ENCODE measurements around the gene PRTG. TPM values are rescaled to one million over a fixed set of nuclear protein-coding genes. Genes with fewer than 3 reads are reported as not detected.

The PRTG gene
- total RNA-seq (2021) (3.6 to 6.1 TPM (median 6.0 TPM) in 3 replicates), Bru-seq, nascent RNA (percentile 39 among the genes with signal in this experiment)
- long read RNA-seq, experiment 1, partial matches to known transcripts, result 2 of 8 reads
- long read RNA-seq, experiment 1, other reads (novel, unspliced or antisense), result 5 of 8 reads
- long read RNA-seq, experiment 2, partial matches to known transcripts, result 0 of 13 reads
- long read RNA-seq, experiment 2, other reads (novel, unspliced or antisense), result 12 of 13 reads
- long read RNA-seq, experiment 3, partial matches to known transcripts, result 0 of 1 reads
- long read RNA-seq, experiment 3, other reads (novel, unspliced or antisense), result 1 of 1 reads

- Mint-ChIP-seq H3K4me1 (peaks cover 4% of the 10 kb centered on the region), H3K9me3 (no peaks in the 10 kb centered on the region), H3K36me3 (no peaks in the 10 kb centered on the region), H3K4me3 (peak within 1 kb of the TSS; percentile 70), H3K27ac (no peak within 1 kb of the TSS), H3K27me3 (ENCODE audit: low read depth) (peaks cover 49% of the 10 kb centered on the region)
- ATAC-seq, result peak; percentile 71
- ChIA-PET CTCF (no interaction called here), POLR2A (no interaction called here)
- TF ChIP-seq NR3C1 (CRISPR knock-in tag; conservative IDR thresholded peaks at IDR 0.05; ENCODE audit: low read depth) (no peak), MYBL2 (CRISPR knock-in tag; IDR thresholded peaks at IDR 0.05) (0 out of 2 replicates have a peak, but pooled peaks have one; percentile 36), SMAD4 (CRISPR knock-in tag; IDR thresholded peaks at IDR 0.05) (no peak), GABPB1 (CRISPR knock-in tag; IDR thresholded peaks at IDR 0.05) (peak; percentile 51), SP1 (CRISPR knock-in tag; conservative IDR thresholded peaks at IDR 0.05) (0 out of 2 replicates have a peak, but pooled peaks have one; percentile 14), JUN (CRISPR knock-in tag; IDR thresholded peaks at IDR 0.05) (0 out of 2 replicates have a peak, but pooled peaks have one; percentile 30)
- DNase-seq (ENCODE audit: low spot score), result peak; percentile 77
These were observed at the start of gene PRTG for GRCh38 chr15:55742927-55743728. Gene PRTG (minus strand): TSS chr15:55743152. CDS start chr15:55742931, 221 bp downstream.

DNA sequence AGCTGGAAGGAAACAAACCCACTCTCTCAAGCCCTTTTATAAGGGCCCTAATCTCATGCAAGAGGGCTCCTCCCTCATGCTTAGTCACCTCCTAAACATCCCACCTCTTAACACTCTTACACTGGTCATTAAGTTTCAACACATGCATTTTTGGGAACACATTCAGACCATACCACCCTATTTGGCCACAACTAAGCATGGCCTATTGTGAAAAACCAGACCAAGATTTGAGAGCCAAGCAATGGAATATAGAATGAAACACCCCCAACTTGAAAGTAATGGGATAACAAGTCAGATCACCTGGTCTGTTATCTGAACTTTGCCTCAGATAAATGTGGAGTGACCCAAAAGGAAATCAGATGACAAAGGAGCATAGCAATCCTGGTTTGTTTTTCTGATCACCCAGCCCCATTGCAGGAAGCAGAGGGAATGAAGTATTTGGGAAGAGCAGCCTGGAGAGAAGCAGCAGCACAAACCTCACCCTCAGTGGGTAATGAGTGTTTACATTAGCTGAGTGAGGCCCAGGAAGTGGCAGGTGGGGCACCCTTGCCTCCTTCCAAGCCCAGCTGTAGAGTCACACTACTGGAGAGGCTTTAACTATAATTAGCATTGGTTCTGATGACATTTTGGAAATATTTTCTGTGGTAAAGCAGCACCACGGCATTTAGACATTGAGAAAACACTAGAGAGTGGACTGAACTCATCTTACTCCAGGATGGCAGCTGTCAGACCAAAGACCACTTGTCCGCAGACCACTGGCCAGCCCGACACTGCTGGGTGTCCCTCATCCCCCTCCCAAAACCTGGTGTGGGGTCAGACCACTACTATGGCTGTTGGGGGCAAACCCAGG is 48.8 kb upstream of the PRTG start:
- Mint-ChIP-seq H3K27ac (no peak overlapping the region), H3K4me3 (no peak overlapping the region), H3K36me3 (peaks cover 15% of the 10 kb centered on the region), H3K4me1 (peaks cover 12% of the 10 kb centered on the region), H3K9me3 (peaks cover 18% of the 10 kb centered on the region), H3K27me3 (ENCODE audit: low read depth) (peaks cover 3% of the 10 kb centered on the region)
- ChIA-PET CTCF (interaction anchor here (1.1 to 1.5 kb wide), 3 partner anchors 9 to 150 kb away, joined by 3 to 4 read pairs (median 3); no protein-coding TSS in a partner anchor), POLR2A (no interaction called here)
- DNase-seq (ENCODE audit: low spot score), result no peak
- ATAC-seq, result no peak
- no peak for TF ChIP-seq ZNF232 (CRISPR knock-in tag; IDR thresholded peaks at IDR 0.05)
- no peak for TF ChIP-seq ZNF671 (CRISPR knock-in tag; IDR thresholded peaks at IDR 0.05)
- TF ChIP-seq, protein P1, sequence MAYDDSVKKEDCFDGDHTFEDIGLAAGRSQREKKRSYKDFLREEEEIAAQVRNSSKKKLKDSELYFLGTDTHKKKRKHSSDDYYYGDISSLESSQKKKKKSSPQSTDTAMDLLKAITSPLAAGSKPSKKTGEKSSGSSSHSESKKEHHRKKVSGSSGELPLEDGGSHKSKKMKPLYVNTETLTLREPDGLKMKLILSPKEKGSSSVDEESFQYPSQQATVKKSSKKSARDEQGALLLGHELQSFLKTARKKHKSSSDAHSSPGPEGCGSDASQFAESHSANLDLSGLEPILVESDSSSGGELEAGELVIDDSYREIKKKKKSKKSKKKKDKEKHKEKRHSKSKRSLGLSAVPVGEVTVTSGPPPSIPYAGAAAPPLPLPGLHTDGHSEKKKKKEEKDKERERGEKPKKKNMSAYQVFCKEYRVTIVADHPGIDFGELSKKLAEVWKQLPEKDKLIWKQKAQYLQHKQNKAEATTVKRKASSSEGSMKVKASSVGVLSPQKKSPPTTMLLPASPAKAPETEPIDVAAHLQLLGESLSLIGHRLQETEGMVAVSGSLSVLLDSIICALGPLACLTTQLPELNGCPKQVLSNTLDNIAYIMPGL (CRISPR knock-in tag; IDR thresholded peaks at IDR 0.05), result no peak
- TF ChIP-seq, protein P2, sequence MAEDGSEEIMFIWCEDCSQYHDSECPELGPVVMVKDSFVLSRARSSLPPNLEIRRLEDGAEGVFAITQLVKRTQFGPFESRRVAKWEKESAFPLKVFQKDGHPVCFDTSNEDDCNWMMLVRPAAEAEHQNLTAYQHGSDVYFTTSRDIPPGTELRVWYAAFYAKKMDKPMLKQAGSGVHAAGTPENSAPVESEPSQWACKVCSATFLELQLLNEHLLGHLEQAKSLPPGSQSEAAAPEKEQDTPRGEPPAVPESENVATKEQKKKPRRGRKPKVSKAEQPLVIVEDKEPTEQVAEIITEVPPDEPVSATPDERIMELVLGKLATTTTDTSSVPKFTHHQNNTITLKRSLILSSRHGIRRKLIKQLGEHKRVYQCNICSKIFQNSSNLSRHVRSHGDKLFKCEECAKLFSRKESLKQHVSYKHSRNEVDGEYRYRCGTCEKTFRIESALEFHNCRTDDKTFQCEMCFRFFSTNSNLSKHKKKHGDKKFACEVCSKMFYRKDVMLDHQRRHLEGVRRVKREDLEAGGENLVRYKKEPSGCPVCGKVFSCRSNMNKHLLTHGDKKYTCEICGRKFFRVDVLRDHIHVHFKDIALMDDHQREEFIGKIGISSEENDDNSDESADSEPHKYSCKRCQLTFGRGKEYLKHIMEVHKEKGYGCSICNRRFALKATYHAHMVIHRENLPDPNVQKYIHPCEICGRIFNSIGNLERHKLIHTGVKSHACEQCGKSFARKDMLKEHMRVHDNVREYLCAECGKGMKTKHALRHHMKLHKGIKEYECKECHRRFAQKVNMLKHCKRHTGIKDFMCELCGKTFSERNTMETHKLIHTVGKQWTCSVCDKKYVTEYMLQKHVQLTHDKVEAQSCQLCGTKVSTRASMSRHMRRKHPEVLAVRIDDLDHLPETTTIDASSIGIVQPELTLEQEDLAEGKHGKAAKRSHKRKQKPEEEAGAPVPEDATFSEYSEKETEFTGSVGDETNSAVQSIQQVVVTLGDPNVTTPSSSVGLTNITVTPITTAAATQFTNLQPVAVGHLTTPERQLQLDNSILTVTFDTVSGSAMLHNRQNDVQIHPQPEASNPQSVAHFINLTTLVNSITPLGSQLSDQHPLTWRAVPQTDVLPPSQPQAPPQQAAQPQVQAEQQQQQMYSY (CRISPR knock-in tag; IDR thresholded peaks at IDR 0.05), result no peak
- TF ChIP-seq JAZF1 (CRISPR knock-in tag; IDR thresholded peaks at IDR 0.05), result no peak
- TF ChIP-seq, protein P3, sequence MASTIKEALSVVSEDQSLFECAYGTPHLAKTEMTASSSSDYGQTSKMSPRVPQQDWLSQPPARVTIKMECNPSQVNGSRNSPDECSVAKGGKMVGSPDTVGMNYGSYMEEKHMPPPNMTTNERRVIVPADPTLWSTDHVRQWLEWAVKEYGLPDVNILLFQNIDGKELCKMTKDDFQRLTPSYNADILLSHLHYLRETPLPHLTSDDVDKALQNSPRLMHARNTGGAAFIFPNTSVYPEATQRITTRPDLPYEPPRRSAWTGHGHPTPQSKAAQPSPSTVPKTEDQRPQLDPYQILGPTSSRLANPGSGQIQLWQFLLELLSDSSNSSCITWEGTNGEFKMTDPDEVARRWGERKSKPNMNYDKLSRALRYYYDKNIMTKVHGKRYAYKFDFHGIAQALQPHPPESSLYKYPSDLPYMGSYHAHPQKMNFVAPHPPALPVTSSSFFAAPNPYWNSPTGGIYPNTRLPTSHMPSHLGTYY (CRISPR knock-in tag; IDR thresholded peaks at IDR 0.05), result no peak
- TF ChIP-seq FOXP1 (CRISPR knock-in tag; IDR thresholded peaks at IDR 0.05; ENCODE audit: borderline replicate concordance), result no peak
- TF ChIP-seq FOXP4 (CRISPR knock-in tag; IDR thresholded peaks at IDR 0.05), result no peak
- no peak for TF ChIP-seq GABPB1 (CRISPR knock-in tag; IDR thresholded peaks at IDR 0.05)
- TF ChIP-seq RORB (CRISPR knock-in tag; IDR thresholded peaks at IDR 0.05), result no peak
- TF ChIP-seq, protein P4, sequence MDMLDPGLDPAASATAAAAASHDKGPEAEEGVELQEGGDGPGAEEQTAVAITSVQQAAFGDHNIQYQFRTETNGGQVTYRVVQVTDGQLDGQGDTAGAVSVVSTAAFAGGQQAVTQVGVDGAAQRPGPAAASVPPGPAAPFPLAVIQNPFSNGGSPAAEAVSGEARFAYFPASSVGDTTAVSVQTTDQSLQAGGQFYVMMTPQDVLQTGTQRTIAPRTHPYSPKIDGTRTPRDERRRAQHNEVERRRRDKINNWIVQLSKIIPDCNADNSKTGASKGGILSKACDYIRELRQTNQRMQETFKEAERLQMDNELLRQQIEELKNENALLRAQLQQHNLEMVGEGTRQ (CRISPR knock-in tag; IDR thresholded peaks at IDR 0.05), result no peak
- TF ChIP-seq, protein P5, sequence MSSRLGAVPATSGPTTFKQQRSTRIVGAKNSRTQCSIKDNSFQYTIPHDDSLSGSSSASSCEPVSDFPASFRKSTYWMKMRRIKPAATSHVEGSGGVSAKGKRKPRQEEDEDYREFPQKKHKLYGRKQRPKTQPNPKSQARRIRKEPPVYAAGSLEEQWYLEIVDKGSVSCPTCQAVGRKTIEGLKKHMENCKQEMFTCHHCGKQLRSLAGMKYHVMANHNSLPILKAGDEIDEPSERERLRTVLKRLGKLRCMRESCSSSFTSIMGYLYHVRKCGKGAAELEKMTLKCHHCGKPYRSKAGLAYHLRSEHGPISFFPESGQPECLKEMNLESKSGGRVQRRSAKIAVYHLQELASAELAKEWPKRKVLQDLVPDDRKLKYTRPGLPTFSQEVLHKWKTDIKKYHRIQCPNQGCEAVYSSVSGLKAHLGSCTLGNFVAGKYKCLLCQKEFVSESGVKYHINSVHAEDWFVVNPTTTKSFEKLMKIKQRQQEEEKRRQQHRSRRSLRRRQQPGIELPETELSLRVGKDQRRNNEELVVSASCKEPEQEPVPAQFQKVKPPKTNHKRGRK (CRISPR knock-in tag; IDR thresholded peaks at IDR 0.05; ENCODE audit: borderline replicate concordance), result no peak

Data from WTC11 (cell line).